ENCODE results near the gene IRAG1.
A peak's percentile ranks its signal among the peaks of the same experiment; 100 is the strongest.

IRAG1 gene, protein sequence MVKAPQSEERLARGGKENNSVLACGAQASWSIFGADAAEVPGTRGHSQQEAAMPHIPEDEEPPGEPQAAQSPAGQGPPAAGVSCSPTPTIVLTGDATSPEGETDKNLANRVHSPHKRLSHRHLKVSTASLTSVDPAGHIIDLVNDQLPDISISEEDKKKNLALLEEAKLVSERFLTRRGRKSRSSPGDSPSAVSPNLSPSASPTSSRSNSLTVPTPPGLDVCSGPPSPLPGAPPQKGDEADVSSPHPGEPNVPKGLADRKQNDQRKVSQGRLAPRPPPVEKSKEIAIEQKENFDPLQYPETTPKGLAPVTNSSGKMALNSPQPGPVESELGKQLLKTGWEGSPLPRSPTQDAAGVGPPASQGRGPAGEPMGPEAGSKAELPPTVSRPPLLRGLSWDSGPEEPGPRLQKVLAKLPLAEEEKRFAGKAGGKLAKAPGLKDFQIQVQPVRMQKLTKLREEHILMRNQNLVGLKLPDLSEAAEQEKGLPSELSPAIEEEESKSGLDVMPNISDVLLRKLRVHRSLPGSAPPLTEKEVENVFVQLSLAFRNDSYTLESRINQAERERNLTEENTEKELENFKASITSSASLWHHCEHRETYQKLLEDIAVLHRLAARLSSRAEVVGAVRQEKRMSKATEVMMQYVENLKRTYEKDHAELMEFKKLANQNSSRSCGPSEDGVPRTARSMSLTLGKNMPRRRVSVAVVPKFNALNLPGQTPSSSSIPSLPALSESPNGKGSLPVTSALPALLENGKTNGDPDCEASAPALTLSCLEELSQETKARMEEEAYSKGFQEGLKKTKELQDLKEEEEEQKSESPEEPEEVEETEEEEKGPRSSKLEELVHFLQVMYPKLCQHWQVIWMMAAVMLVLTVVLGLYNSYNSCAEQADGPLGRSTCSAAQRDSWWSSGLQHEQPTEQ

DNA sequence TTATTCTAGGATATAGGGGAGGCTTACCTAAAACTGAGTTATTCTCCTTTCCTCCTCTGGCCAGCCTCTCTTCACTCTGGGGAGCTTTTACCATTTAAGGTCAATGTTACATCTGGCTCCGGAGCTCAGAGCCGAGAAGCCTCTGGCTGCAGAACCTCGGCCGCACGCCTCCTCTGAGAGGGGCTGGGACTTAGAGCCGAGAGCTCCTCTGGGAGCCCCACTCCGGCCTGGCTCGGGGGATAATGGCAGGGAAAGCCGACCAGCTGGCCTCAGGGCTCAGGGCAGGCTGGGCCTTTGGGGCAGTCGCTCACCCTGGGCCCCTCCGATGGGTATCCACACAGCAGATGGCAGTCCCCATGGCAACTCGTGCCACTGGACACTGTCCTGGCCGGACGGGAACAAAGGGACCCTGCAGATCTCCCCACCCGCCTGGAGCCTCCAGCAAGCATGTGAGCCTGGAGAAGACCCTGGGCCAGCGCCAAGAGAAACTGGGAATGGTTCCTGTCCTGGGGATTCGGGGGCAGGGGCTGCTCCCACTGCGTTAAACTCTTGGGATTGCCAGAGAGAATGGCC lies at the start of gene IRAG1:
TSS of gene IRAG1 (minus strand) at position 247 of the 573 bp plus-strand sequence. CDS start at position 94, 153 bp downstream.
- Histone ChIP-seq H3K4me3 (ENCODE audit: low read length) (peak within 1 kb of the TSS; percentile 12), H3K4me1 (ENCODE audit: control insufficient read depth, insufficient read depth, low read length) (no peaks in the 10 kb centered on the region), H3K36me3 (ENCODE audit: control insufficient read depth, insufficient read depth, low read length) (no peaks in the 10 kb centered on the region), H3K27me3 (ENCODE audit: control insufficient read depth, insufficient read depth, low read length) (no peaks in the 10 kb centered on the region), H3K9me3 (ENCODE audit: control insufficient read depth, low read length) (no peaks in the 10 kb centered on the region), H3K9ac (ENCODE audit: low read length) (peak within 1 kb of the TSS; percentile 77)

DNA sequence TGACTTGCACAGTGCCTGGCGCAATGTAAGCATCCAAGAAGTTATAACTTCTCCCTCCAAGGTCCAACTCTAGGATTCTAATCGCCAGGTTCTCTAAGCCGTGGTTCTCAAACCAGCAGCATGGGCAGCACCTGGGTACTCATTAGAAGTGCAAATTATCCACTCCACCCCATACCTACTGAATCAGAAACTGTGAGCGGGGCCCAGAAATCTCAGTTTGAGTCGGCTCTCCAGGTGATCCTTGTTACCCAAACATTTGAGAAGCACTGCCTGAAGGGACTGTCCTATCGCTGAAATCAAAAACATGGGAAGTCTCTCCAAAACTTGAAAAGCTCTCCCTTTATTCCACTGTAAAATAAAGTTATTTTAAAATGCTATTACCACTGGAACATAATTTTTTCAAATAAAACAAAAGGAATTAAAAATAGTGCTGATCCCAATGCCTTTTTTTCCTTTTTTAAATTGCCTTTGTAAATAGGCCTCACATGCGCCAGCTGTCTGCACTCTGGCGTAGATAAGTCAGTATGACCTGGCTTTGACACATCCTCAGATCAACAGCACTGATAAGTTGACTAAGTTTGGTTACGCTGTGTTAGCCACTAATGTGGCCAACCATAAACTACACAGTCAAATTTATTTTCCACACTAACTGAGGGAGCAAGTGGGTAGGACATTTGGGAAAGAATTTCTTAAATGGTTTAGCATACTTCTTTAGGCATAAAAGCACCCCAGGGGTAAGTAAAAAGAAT lies 49.1 kb upstream of the IRAG1 start:
- Histone ChIP-seq H3K36me3 (ENCODE audit: control insufficient read depth, insufficient read depth, low read length) (no peaks in the 10 kb centered on the region), H3K27me3 (ENCODE audit: control insufficient read depth, insufficient read depth, low read length) (no peaks in the 10 kb centered on the region), H3K4me1 (ENCODE audit: control insufficient read depth, insufficient read depth, low read length) (no peaks in the 10 kb centered on the region), H3K9me3 (ENCODE audit: control insufficient read depth, low read length) (no peaks in the 10 kb centered on the region), H3K9ac (ENCODE audit: low read length) (no peak overlapping the region), H3K4me3 (ENCODE audit: low read length) (no peak overlapping the region)

DNA sequence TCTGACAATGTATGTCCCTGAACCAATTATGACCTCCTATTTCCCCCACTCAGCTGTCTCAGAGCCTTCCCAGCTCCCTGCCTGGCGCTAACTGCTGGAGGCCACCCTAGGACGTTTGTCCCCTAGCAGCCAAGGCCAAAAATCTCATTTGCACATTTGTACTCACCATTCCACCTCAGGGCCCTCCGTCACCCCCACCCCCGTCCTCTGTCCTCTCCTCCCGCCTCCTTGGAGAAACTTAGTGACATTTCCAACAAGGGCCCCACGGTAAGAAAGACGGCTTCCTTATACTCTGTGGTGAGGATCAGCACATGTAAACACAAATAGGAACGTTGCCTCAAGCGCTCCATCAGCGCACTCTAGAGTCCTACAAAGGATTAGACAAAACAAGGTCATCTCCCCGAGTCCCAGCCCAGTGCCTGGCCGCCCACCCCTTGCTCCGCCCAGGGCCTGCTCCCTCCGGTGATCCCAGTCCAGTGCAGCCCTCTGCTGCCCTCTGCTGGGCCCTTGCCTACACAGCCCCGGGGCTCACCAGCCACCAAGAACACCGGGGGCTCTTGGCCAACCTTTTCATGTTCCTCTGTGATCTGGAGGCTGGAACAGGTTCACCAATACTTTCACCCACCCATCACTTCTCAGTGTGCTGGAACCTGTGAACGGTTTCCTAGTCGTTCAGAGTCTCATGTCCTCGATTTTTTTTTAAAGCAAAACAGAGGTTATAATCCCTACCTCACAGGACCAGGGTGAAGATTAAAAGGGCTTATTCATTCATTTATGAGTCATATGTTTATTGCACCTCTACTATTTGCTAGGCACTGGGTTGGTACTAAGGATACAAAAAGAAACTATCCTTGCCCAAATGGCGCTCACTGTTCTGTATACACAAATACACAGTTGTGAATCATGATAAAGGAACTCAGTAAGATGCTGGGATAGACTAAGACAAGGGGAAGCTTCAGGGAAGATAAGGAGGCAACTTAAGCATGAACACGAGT lies 42.2 kb upstream of the IRAG1 start:
- H3K4me3 ChIP-seq (ENCODE audit: low read length) = peak overlapping the region; percentile 22
- H3K27me3 ChIP-seq (ENCODE audit: control insufficient read depth, insufficient read depth, low read length) = no peaks in the 10 kb centered on the region
- H3K9me3 ChIP-seq (ENCODE audit: control insufficient read depth, low read length) = no peaks in the 10 kb centered on the region
- H3K4me1 ChIP-seq (ENCODE audit: control insufficient read depth, insufficient read depth, low read length) = peaks cover 12% of the 10 kb centered on the region
- H3K36me3 ChIP-seq (ENCODE audit: control insufficient read depth, insufficient read depth, low read length) = no peaks in the 10 kb centered on the region
- H3K9ac ChIP-seq (ENCODE audit: low read length) = peak overlapping the region; percentile 28

DNA sequence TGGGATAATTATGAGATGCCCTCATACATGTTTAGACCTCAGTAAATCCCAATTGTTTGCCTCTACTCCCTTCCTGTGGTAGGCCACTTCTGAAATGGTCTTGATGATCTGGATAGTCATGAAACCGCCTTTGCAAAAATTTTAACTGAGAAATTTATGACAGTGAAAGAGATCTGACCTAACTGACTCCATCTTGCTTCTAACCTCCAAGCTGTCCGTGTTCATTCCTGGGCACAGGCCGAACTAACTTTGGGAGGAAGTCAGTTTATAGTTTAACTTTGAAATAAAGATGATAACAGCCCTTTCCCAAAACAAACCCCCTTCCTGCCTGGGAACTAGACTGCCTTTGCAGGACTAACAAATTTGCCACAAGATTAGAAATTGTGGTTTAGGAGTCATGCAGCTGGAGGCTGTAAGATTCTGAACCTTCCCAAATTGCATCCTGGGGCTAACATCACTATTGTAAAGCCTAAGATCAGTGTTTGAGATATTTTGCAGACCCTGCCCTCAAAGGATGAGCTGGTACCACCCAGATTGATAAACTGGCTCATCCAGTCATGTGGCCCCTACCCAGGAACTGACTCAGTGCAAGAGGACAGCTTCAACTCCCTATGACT lies 37.6 kb upstream of the IRAG1 start:
- Histone ChIP-seq H3K9ac (ENCODE audit: low read length) (no peak overlapping the region), H3K4me3 (ENCODE audit: low read length) (no peak overlapping the region), H3K36me3 (ENCODE audit: control insufficient read depth, insufficient read depth, low read length) (no peaks in the 10 kb centered on the region), H3K9me3 (ENCODE audit: control insufficient read depth, low read length) (no peaks in the 10 kb centered on the region), H3K27me3 (ENCODE audit: control insufficient read depth, insufficient read depth, low read length) (no peaks in the 10 kb centered on the region), H3K4me1 (ENCODE audit: control insufficient read depth, insufficient read depth, low read length) (peaks cover 9% of the 10 kb centered on the region)

DNA sequence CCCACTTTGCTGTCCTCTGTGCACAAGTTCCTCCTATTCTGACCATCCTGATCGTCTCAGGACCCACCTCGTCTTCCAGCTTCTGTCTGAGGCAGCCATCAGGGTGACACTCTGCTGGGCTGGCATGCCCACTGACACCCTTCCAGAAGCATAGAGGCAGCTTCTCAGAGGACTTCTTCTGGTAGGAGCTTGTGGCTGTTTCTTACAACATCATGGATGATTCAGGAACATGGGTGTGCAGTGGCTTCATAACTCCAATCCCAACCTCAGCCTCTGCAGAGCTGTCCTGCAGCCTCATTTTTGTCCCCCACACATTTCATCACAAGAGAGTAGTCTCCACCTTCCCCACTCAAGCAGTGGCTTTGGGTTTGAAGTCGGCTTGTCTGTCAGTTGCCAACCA lies 36.6 kb upstream of the IRAG1 start:
- Histone ChIP-seq H3K9me3 (ENCODE audit: control insufficient read depth, low read length) (no peaks in the 10 kb centered on the region), H3K4me1 (ENCODE audit: control insufficient read depth, insufficient read depth, low read length) (no peaks in the 10 kb centered on the region), H3K9ac (ENCODE audit: low read length) (no peak overlapping the region), H3K36me3 (ENCODE audit: control insufficient read depth, insufficient read depth, low read length) (no peaks in the 10 kb centered on the region), H3K27me3 (ENCODE audit: control insufficient read depth, insufficient read depth, low read length) (no peaks in the 10 kb centered on the region), H3K4me3 (ENCODE audit: low read length) (no peak overlapping the region)

DNA sequence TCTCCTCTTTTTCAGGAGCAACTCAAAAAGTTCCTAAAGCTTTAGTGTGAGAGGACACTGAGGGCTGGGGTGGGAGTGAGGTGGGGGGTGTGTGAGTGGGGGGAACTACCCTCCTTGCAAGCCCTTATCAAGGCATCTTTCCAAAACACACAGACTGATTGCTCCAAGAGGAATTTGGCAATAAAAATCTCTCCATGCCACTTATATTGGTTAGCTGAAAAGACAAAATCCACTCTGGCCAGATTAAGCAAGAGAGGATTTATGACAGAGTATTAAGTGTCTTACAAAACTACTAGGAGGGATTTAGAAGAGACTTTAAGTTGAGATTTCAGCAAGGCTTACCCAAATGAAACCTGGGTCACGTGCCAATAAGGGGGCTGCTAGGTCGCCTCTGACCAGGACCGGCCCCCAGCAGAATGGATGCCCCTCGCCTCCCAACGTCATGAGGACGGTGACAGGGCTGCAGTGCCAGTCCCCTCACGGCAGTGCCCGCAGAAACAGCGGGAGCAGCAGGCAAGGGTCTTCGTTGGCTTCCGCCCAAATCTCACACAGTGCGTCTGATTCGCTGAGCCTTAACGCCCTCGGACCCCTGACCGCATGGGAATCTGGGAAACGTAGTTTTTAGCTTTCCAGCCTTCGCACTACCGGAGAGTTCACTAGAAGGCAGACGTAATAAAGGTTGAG lies 35.4 kb upstream of the IRAG1 start:
- Histone ChIP-seq H3K4me1 (ENCODE audit: control insufficient read depth, insufficient read depth, low read length) (no peaks in the 10 kb centered on the region), H3K9me3 (ENCODE audit: control insufficient read depth, low read length) (no peaks in the 10 kb centered on the region), H3K36me3 (ENCODE audit: control insufficient read depth, insufficient read depth, low read length) (no peaks in the 10 kb centered on the region), H3K27me3 (ENCODE audit: control insufficient read depth, insufficient read depth, low read length) (no peaks in the 10 kb centered on the region), H3K4me3 (ENCODE audit: low read length) (no peak overlapping the region), H3K9ac (ENCODE audit: low read length) (no peak overlapping the region)

DNA sequence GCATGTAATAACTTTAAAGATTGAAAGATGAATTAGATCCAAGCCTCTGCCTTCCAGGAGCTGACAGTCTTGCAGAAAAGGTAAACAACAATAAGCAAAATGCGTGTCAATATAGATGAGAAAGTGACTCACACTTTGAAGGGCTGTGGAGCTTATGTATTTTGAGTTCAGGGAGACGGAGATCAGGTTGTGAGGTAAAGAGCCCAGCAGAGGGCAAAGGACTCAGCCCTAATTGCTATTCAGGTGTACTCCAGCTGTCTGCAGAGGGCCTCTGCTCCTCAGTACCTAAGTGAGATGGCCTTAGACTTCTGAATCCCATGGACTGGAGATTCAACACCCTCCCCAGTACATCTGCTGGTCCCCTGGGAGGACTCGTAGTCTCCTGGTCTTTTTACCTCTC lies 34.6 kb upstream of the IRAG1 start:
- H3K9ac ChIP-seq (ENCODE audit: low read length) = no peak overlapping the region
- no peak overlapping the region for H3K4me3 ChIP-seq (ENCODE audit: low read length)
- no peaks in the 10 kb centered on the region for H3K27me3 ChIP-seq (ENCODE audit: control insufficient read depth, insufficient read depth, low read length)
- no peaks in the 10 kb centered on the region for H3K4me1 ChIP-seq (ENCODE audit: control insufficient read depth, insufficient read depth, low read length)
- no peaks in the 10 kb centered on the region for H3K9me3 ChIP-seq (ENCODE audit: control insufficient read depth, low read length)
- H3K36me3 ChIP-seq (ENCODE audit: control insufficient read depth, insufficient read depth, low read length) = no peaks in the 10 kb centered on the region

DNA sequence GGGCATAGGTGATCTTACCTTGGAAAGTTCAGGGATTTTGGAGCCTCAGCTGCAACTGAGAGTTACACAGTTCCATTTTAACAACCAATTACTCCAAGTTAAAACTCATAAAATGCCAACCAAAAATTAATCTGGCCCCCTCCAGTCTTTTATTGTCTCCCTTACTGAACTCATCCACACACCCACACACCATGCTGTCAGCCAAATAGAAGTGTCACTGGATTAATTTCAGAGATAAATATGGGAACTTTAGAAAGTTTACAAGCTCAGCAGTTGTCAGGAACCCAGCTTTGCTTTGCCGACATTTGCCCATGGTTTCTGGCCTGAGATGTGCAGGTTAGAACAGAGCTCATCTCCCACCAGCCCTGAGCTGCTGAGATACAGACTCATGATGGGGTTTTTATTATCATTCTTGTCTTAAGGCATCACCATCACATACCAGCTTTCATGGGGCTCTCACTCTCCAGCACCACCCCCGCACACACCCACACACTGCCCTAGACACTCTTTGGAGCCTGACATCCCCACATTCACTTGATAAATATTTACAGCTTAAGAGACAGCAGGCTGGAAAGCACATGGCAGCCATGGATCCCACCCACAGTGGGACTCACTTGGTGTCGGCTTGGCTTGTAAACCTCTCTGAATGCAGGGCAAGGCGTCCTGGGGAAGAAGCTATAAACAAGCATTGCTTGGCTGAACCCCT lies 33.7 kb upstream of the IRAG1 start:
- no peaks in the 10 kb centered on the region for H3K4me1 ChIP-seq (ENCODE audit: control insufficient read depth, insufficient read depth, low read length)
- H3K36me3 ChIP-seq (ENCODE audit: control insufficient read depth, insufficient read depth, low read length) = no peaks in the 10 kb centered on the region
- no peaks in the 10 kb centered on the region for H3K9me3 ChIP-seq (ENCODE audit: control insufficient read depth, low read length)
- no peaks in the 10 kb centered on the region for H3K27me3 ChIP-seq (ENCODE audit: control insufficient read depth, insufficient read depth, low read length)
- no peak overlapping the region for H3K4me3 ChIP-seq (ENCODE audit: low read length)
- no peak overlapping the region for H3K9ac ChIP-seq (ENCODE audit: low read length)

DNA sequence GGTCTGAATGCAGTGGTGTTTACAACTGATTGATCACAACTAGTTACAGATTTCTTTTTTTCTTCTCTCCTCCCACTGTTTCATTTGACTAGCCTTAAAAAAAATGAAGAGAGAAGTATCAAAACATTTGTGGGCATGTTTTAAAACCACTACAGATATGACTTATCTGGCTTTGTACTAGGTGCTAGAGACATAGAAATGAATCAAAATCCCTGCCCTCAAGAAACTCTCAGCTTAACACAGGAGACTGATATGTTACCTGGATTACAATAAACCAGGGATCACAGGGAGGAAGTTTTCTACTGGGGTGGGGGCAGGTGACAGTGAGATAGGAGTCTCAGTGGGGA lies 32.3 kb upstream of the IRAG1 start:
- Histone ChIP-seq H3K27me3 (ENCODE audit: control insufficient read depth, insufficient read depth, low read length) (no peaks in the 10 kb centered on the region), H3K4me1 (ENCODE audit: control insufficient read depth, insufficient read depth, low read length) (no peaks in the 10 kb centered on the region), H3K9ac (ENCODE audit: low read length) (no peak overlapping the region), H3K9me3 (ENCODE audit: control insufficient read depth, low read length) (no peaks in the 10 kb centered on the region), H3K36me3 (ENCODE audit: control insufficient read depth, insufficient read depth, low read length) (no peaks in the 10 kb centered on the region), H3K4me3 (ENCODE audit: low read length) (no peak overlapping the region)

Measured in mucosa of stomach (tissue), 1 donor.